ENCODE data around the gene ARHGAP15.
A peak's percentile ranks its signal among the peaks of the same experiment; 100 is the strongest.

ARHGAP15 gene

GRCh38 chr2:143263066-143263625, 133.9 kb downstream of the ARHGAP15 start:
- DNase-seq (ENCODE audit: low read depth): no peak

GRCh38 chr2:143264851-143265250, 135.6 kb downstream of the ARHGAP15 start:
- peak; percentile 46 for DNase-seq (ENCODE audit: low read depth)

DNA sequence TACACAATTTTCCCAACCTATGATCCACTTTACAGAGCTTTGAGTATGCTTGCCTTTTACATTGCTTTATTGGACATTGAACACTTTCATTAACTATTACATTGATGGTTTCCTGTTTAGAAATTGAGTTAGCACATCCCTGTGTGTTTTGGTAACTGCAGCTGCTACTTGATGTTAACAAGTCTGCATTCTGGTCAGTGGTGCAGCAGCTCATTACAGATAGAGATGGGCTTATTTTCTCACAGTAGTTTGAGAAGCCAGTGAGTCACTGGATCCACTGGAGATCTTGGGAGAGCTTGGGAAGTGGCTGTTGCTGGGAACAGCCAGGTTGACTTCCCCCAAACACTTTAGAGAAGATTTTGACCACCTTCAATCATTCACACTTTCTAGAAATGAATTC, 150.5 kb downstream of the ARHGAP15 start:
- DNase-seq (ENCODE audit: low read depth): no peak

GRCh38 chr2:143280097-143280757, 151.0 kb downstream of the ARHGAP15 start:
- DNase-seq (ENCODE audit: low read depth): no peak

GRCh38 chr2:143282684-143283083, 153.5 kb downstream of the ARHGAP15 start:
- DNase-seq (ENCODE audit: low read depth): no peak

DNA sequence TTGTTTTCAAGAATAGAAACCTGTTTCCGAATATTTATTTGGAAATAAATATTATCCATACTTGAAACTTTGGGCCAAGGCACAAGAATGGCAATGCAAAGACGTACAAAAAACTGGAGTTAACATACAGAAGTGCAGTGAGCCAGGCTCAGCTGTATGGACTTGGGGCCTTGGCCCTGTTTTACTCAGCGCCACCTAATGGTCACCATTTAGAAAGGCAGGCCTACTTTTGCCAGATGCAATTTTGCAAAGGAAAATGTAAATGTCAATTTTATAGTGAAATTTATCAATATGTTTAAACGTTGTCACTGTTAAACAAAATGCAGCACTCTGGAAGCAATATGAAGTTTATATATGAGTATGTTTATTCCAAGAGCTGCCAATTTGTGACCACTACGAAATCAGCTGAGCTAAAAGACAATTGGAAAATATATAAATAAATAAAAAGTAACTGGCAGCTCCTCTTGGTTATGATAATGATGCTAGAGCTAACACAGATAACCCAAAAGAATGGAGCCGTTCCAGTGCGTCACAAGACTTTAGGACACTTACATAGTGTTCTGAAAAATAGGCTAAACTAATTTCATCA, 155.0 kb downstream of the ARHGAP15 start:
- DNase-seq (ENCODE audit: low read depth): no peak

DNA sequence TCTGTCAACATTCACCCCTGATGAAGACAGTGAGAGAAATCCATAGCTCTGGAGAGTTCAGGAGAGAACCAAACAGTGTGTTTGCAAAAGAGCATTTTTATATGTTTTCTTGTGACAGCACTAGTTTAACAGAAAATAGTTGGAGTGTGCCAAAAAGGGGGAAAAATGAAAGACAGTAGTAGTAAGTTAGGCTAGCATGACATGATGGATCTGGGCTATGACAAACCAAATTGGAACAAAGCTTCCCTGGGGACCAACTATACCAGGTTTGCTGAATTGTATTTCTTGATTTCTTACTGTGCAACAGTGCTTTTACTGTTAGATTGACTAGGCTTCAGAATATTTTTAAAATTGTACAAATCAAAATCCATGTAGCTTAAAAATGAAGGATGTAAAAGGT, 159.8 kb downstream of the ARHGAP15 start:
- DNase-seq (ENCODE audit: low read depth): no peak

GRCh38 chr2:143290221-143290620, 161.0 kb downstream of the ARHGAP15 start:
- DNase-seq (ENCODE audit: low read depth): no peak

GRCh38 chr2:143294068-143294467, 164.8 kb downstream of the ARHGAP15 start:
- DNase-seq (ENCODE audit: low read depth): no peak

DNA sequence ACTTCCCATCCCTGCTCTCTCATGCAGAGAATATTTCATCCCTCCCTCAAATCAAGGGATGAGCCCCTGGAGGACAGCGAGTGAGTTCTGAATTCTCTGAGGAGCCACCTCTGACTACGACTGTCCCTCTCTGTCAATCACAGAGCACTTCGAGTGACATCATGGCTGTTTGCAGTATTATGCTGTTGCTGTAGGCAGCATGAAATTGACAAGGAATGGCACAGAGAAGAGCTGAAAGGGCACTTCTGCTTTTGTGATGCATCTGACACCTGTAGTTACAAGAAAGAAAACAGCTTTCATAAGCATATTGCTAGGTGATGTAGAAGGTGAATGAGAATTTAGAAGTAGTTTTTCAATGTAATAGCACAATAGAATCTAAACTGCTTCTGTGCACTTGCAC, 166.9 kb downstream of the ARHGAP15 start:
- DNase-seq (ENCODE audit: low read depth): no peak

- no peak for DNase-seq (ENCODE audit: low read depth)
Measured at GRCh38 chr2:143297182-143297581, 168.0 kb downstream of the ARHGAP15 start.

DNA sequence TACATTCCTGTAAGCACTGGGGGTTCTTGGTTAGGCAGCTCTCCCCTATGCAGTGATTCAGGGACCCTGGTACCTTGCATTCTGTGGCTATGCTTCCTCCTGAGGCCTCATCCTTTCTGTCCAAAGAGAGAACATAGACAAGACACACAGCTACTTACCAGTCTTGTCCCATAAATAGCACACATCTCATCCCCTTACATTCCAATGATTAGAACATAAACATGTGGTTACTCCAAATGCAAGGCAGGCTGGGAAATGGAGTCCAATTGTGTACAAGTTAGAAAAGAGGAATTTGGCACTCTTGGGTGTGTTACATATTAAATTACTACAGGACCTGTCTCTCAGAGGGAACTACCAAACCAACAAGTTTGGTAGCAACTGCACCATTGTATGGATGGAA, 171.3 kb downstream of the ARHGAP15 start:
- DNase-seq (ENCODE audit: low read depth): peak; percentile 5

DNA sequence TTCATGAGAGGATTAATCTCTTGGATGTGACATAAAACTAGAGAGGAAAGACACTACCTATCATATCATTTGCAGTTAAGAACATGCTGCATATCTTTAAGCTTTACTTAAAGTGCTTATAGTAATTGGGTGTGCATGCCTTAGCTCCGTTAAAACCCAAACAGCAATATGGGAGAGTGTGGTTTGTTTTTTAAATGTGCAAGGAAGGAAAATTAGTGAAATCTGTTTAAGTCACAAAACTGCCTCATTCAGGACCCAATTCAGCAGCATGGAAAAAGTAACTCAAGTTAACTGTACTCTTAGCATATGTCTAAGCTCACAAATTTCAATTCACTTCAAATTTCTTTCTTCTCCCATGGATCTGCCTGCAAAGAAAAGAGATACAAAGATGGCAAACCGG, 182.2 kb downstream of the ARHGAP15 start:
- no peak for DNase-seq (ENCODE audit: low read depth)

DNA sequence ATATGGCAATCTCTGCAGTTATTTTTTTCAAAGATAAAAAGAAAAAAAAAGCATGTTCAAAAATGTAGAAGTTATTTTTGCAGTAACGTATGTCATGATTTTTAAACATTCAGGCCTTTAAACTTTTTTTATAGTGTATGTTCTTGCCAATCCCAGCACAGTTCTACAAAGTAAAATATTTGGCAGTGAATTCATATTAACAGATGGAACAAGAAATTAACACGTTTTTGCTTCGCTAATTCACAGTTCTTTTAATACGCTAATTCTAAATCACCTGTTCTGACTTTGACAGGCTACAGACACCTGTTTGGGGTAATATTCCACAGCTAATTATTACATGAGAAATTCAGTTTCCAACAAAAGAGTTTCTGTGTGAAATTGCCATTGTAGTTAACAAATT, 183.2 kb downstream of the ARHGAP15 start:
- DNase-seq (ENCODE audit: low read depth): no peak

DNA sequence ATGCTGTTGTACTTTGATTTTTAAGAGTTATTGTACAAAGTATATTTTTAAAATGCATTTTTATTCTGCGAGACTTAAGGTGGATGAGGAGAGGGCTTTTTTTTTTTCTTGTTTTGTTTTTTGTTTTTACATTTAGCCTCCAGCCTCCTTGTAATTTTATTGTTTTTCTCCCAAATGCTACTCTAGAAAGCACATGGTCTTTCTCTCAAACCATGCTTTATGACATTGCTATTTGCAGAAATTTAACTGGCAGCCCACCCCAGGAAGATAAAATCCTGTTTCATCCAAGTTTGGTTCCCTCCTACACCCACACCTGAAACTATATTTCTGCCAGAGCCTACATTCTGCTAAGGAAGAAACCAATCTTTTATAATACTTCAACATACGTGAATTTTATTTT, 184.6 kb downstream of the ARHGAP15 start:
- no peak for DNase-seq (ENCODE audit: low read depth)

GRCh38 chr2:143321994-143322393, 192.8 kb downstream of the ARHGAP15 start:
- no peak for DNase-seq (ENCODE audit: low read depth)

GRCh38 chr2:143329288-143329687, 200.1 kb downstream of the ARHGAP15 start:
- no peak for DNase-seq (ENCODE audit: low read depth)

DNA sequence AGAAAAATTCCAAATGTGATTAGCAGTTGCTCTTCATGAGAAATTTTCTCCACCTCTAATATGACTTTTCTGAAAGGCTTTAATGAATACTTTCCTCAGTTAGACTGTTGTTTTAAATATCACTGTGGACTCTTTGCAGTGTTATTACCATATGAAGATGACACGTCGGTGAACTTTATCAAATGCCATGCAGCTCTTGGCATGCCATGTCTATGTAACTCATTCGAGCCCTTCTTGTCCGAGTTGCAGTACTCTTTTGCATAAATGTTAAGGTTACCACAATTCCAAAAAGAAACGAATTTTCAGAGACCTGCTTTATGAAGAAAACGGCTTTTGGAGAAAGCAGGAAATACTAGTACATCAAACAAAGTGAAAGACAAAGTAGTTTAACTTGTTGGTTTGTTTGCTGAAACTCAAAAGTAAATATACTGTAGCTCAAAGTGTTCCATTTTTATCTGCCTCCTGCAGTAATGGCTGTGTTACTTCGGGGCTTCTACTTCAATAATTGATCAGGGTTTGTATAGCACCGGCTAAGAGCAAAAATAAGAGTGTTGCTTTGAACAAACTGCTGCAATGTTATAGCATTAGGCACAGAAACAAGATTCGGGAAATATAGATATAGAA, 204.1 kb downstream of the ARHGAP15 start:
- DNase-seq (ENCODE audit: low read depth): no peak

GRCh38 chr2:143333847-143334246, 204.6 kb downstream of the ARHGAP15 start:
- no peak for DNase-seq (ENCODE audit: low read depth)

DNA sequence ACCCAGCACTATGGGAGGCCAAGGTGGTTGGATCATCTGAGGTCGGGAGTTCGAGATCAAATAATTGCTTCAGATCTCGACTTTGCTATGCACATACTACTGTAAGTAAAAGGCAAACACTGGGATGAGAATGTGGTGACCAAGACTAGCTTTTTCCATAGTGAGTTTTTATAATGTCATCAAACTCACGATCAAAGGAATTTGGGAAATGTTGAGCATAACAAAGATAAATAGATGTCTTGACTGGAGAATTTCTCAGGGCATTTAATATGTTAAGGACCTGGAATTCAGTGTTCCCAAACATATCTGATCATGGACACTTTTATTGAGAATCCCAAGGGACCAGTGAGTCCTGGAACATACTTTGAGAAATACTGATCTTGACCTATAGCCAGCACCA, 205.6 kb downstream of the ARHGAP15 start:
- no peak for DNase-seq (ENCODE audit: low read depth)

DNA sequence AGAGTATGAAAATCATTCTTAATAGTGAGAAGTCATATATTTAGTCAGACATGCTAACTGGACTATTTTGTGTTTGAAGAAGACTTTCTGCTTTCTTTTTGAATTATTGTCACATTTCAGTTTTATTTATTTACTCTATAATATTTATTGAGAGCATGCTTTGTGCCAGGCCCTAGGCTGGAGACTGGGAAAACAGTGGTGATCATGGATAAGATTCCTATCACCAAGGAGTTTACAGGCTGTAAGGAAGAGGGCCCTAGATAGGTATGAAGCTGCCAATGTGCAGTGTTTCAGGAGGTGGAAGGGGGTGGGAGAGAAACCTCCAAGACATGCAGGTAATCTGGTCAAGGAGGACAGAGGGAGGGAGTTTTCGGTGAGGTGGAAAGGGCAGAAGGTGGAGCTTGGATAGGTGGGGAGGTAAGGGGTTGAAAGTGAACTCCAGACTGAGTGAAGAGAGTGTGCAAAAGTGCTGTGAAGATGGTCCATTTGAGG, 207.5 kb downstream of the ARHGAP15 start:
- no peak for DNase-seq (ENCODE audit: low read depth)

GRCh38 chr2:143341478-143341877, 212.3 kb downstream of the ARHGAP15 start:
- DNase-seq (ENCODE audit: low read depth): no peak

GRCh38 chr2:143344780-143345179, 215.6 kb downstream of the ARHGAP15 start:
- DNase-seq (ENCODE audit: low read depth): no peak
